ENCODE results near the gene MMP24OS.

The MMP24OS gene

GRCh38 chr20:35297740-35298139 lies 19.8 kb upstream of the MMP24OS start:
- TF ChIP-seq FOXP2 (optimal IDR thresholded peaks at IDR 0.05; ENCODE audit: borderline replicate concordance, extremely low read depth, extremely low read length, insufficient read depth) (no peak), SIN3A (IDR thresholded peaks at IDR 0.05; ENCODE audit: borderline replicate concordance, insufficient read depth, low read length) (no peak), REST (IDR thresholded peaks at IDR 0.05; ENCODE audit: insufficient read depth in 1 of 2, low read depth in 2 of 2, low read length in 2 of 2) (no peak), TAF1 (IDR thresholded peaks at IDR 0.05; ENCODE audit: borderline replicate concordance, insufficient read depth, low read length) (no peak), POLR2AphosphoS5 (IDR thresholded peaks at IDR 0.05; ENCODE audit: low read depth, low read length) (no peak)

GRCh38 chr20:35297155-35297554 lies 19.2 kb upstream of the MMP24OS start:
- TF ChIP-seq FOXP2 (optimal IDR thresholded peaks at IDR 0.05; ENCODE audit: borderline replicate concordance, extremely low read depth, extremely low read length, insufficient read depth) (no peak), REST (IDR thresholded peaks at IDR 0.05; ENCODE audit: insufficient read depth in 1 of 2, low read depth in 2 of 2, low read length in 2 of 2) (no peak), SIN3A (IDR thresholded peaks at IDR 0.05; ENCODE audit: borderline replicate concordance, insufficient read depth, low read length) (no peak), TAF1 (IDR thresholded peaks at IDR 0.05; ENCODE audit: borderline replicate concordance, insufficient read depth, low read length) (no peak), POLR2AphosphoS5 (IDR thresholded peaks at IDR 0.05; ENCODE audit: low read depth, low read length) (no peak)

GRCh38 chr20:35296101-35296554 lies 18.2 kb upstream of the MMP24OS start:
- no peak for TF ChIP-seq POLR2AphosphoS5 (IDR thresholded peaks at IDR 0.05; ENCODE audit: low read depth, low read length)
- TF ChIP-seq REST (IDR thresholded peaks at IDR 0.05; ENCODE audit: insufficient read depth in 1 of 2, low read depth in 2 of 2, low read length in 2 of 2): no peak
- TF ChIP-seq TAF1 (IDR thresholded peaks at IDR 0.05; ENCODE audit: borderline replicate concordance, insufficient read depth, low read length): no peak
- no peak for TF ChIP-seq SIN3A (IDR thresholded peaks at IDR 0.05; ENCODE audit: borderline replicate concordance, insufficient read depth, low read length)
- TF ChIP-seq FOXP2 (optimal IDR thresholded peaks at IDR 0.05; ENCODE audit: borderline replicate concordance, extremely low read depth, extremely low read length, insufficient read depth): no peak

GRCh38 chr20:35295674-35296073 lies 17.8 kb upstream of the MMP24OS start:
- TF ChIP-seq POLR2AphosphoS5 (IDR thresholded peaks at IDR 0.05; ENCODE audit: low read depth, low read length) (no peak), TAF1 (IDR thresholded peaks at IDR 0.05; ENCODE audit: borderline replicate concordance, insufficient read depth, low read length) (no peak), FOXP2 (optimal IDR thresholded peaks at IDR 0.05; ENCODE audit: borderline replicate concordance, extremely low read depth, extremely low read length, insufficient read depth) (no peak), SIN3A (IDR thresholded peaks at IDR 0.05; ENCODE audit: borderline replicate concordance, insufficient read depth, low read length) (no peak), REST (IDR thresholded peaks at IDR 0.05; ENCODE audit: insufficient read depth in 1 of 2, low read depth in 2 of 2, low read length in 2 of 2) (no peak)

GRCh38 chr20:35295058-35295457 lies 17.1 kb upstream of the MMP24OS start:
- no peak for TF ChIP-seq FOXP2 (optimal IDR thresholded peaks at IDR 0.05; ENCODE audit: borderline replicate concordance, extremely low read depth, extremely low read length, insufficient read depth)
- TF ChIP-seq TAF1 (IDR thresholded peaks at IDR 0.05; ENCODE audit: borderline replicate concordance, insufficient read depth, low read length): no peak
- no peak for TF ChIP-seq POLR2AphosphoS5 (IDR thresholded peaks at IDR 0.05; ENCODE audit: low read depth, low read length)
- TF ChIP-seq SIN3A (IDR thresholded peaks at IDR 0.05; ENCODE audit: borderline replicate concordance, insufficient read depth, low read length): no peak
- no peak for TF ChIP-seq REST (IDR thresholded peaks at IDR 0.05; ENCODE audit: insufficient read depth in 1 of 2, low read depth in 2 of 2, low read length in 2 of 2)

Measured in PFSK-1 (cell line).